ENCODE results near the gene TEX36.

DNA sequence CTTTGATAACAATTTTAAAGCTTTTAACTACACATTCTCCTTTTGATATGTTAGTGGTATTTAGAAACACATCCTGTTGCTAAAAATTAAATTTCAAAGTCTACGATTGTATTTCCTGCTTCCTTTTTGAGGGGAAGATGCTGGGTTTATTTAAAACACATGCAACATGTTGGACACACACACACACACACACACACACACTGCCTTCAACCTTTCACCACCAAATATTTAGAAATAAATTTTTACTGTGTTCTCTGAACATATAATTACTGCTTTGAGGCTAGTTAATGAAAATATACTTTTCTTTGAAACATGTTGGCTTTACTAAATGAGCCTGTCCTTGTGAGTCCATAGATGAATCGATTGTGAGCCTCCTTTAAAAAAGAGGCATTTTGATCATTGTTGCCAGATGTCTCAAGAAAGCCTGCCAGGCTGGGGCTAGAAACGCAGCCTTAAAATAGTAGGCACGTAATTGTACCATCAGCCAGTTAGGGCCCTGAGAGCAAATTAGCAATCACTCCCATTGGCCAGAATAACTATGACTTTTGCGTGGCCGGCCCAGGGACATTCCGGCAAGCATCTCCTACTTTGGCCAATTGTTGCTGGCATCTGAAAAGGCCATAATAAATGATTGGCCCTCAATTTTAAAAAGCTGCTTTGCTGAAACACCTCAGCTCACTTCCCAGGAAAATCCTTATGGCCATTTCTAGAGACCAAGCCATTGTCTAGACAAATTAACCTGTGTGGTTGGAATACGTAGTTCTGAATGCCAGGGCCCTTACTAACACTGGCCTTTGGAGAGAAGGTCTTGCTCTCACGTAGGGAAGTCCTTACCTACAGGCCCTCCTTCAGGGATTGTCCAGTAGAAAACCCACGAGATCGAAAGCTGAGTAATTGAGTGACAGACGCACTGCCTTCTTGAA, 9.9 kb upstream of the TEX36 start:
- TF ChIP-seq, protein P1, sequence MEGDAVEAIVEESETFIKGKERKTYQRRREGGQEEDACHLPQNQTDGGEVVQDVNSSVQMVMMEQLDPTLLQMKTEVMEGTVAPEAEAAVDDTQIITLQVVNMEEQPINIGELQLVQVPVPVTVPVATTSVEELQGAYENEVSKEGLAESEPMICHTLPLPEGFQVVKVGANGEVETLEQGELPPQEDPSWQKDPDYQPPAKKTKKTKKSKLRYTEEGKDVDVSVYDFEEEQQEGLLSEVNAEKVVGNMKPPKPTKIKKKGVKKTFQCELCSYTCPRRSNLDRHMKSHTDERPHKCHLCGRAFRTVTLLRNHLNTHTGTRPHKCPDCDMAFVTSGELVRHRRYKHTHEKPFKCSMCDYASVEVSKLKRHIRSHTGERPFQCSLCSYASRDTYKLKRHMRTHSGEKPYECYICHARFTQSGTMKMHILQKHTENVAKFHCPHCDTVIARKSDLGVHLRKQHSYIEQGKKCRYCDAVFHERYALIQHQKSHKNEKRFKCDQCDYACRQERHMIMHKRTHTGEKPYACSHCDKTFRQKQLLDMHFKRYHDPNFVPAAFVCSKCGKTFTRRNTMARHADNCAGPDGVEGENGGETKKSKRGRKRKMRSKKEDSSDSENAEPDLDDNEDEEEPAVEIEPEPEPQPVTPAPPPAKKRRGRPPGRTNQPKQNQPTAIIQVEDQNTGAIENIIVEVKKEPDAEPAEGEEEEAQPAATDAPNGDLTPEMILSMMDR (IDR thresholded peaks at IDR 0.05): no peak
- TF ChIP-seq POLR2AphosphoS5 (IDR thresholded peaks at IDR 0.05) (no peak), POLR2A (IDR thresholded peaks at IDR 0.05) (no peak)
